Smooth muscle cell (in vitro differentiated cells): ENCODE results near the gene CTBS. TPM values are rescaled to one million over a fixed set of nuclear protein-coding genes. Genes with fewer than 3 reads are reported as not detected.

Experiments used
- DNase-seq: peaks from one replicate; lab custom pipeline; 2025; ENCODE audit not compliant: unreplicated experiment; lab: John Stamatoyannopoulos, UW
- H2AFZ ChIP-seq: fragments of 200-600 bp; sonication (generic); 2 replicates; pipeline ENCODE4 v1.6.0; 2016; ENCODE audit warnings: antibody characterized with exemption, low read depth, mild to moderate bottlenecking
- H3F3A ChIP-seq: fragments of 200-600 bp; sonication (generic); 2 replicates; pipeline ENCODE4 v1.6.0; 2017; ENCODE audit warnings: antibody characterized with exemption, low read depth
- H3K27ac ChIP-seq: fragments of 200-600 bp; sonication (generic); 2 replicates; pipeline ENCODE4 v1.5.1; 2016; ENCODE audit warnings: low read depth, mild to moderate bottlenecking
- H3K27me3 ChIP-seq: fragments of 200-600 bp; sonication (generic); 2 replicates; pipeline ENCODE4 v1.6.1; 2016; ENCODE audit warnings: low read depth, mild to moderate bottlenecking
- H3K36me3 ChIP-seq: fragments of 200-600 bp; sonication (generic); 2 replicates; pipeline ENCODE4 v1.5.1; 2016; ENCODE audit warnings: low read depth
- H3K4me1 ChIP-seq: fragments of 200-600 bp; sonication (generic); 2 replicates; pipeline ENCODE4 v1.5.1; 2016; ENCODE audit warnings: low read depth
- H3K4me2 ChIP-seq: fragments of 200-600 bp; sonication (generic); 2 replicates; pipeline ENCODE4 v1.6.0; 2016; ENCODE audit warnings: mild to moderate bottlenecking
- H3K4me3 ChIP-seq: fragments of 200-600 bp; sonication (generic); 2 replicates; pipeline ENCODE4 v1.5.1; 2016; ENCODE audit warnings: mild to moderate bottlenecking
- H3K79me2 ChIP-seq: fragments of 200-600 bp; sonication (generic); 2 replicates; pipeline ENCODE4 v1.6.0; 2016; ENCODE audit warnings: low read depth, mild to moderate bottlenecking
- H3K9ac ChIP-seq: fragments of 200-600 bp; sonication (generic); 2 replicates; pipeline ENCODE4 v1.6.0; 2016; ENCODE audit warnings: low read depth
- H3K9me3 ChIP-seq: fragments of 200-600 bp; sonication (generic); replicated peaks from 2 replicates; pipeline ENCODE4 v1.5.1; 2016; ENCODE audit warnings: low read depth
- H4K20me1 ChIP-seq: fragments of 200-600 bp; sonication (generic); 2 replicates; pipeline ENCODE4 v1.6.0; 2016; ENCODE audit warnings: low read depth
- CTCF ChIP-seq: fragments of 200-600 bp; sonication (generic); IDR thresholded peaks from 2 replicates; pipeline ENCODE4 v1.5.1; 2017; ENCODE audit warnings: borderline replicate concordance, mild to moderate bottlenecking, antibody characterized with exemption; ENCODE audit not compliant: insufficient read depth, poor library complexity, severe bottlenecking
- WGBS: methylation state at CpG from one replicate; pipeline ENCODE4 v1.1.7; 2016; ENCODE audit warnings: low lambda C conversion rate; 5-methylcytosine and 5-hydroxymethylcytosine counted together
- polyA plus RNA-seq: library from polyadenylated mRNA; unstranded; fragments of >200 nt; fragmentation: Nextera tagmentation; extraction: Ambion mirVana; gene quantifications from 2 replicates; pipeline ENCODE4 v1.2.1, GENCODE V29; 2016
- total RNA-seq: library from RNA; depleted of rRNA; stranded (reverse); fragments of >200 nt; gene quantifications from 2 replicates; pipeline ENCODE4 v1.2.3, GENCODE V29; 2014

CTBS gene
- total and polyA plus RNA-seq, 2 experiments from 2014 or later: 34.6 to 37.7 TPM

- no peak for DNase-seq
- no peak for TF ChIP-seq CTCF
- WGBS: 100% methylated on average over 1 of the region's 1 CpG
These were observed 30.9 kb upstream of the CTBS start for GRCh38 chr1:84605157-84605556.

DNA sequence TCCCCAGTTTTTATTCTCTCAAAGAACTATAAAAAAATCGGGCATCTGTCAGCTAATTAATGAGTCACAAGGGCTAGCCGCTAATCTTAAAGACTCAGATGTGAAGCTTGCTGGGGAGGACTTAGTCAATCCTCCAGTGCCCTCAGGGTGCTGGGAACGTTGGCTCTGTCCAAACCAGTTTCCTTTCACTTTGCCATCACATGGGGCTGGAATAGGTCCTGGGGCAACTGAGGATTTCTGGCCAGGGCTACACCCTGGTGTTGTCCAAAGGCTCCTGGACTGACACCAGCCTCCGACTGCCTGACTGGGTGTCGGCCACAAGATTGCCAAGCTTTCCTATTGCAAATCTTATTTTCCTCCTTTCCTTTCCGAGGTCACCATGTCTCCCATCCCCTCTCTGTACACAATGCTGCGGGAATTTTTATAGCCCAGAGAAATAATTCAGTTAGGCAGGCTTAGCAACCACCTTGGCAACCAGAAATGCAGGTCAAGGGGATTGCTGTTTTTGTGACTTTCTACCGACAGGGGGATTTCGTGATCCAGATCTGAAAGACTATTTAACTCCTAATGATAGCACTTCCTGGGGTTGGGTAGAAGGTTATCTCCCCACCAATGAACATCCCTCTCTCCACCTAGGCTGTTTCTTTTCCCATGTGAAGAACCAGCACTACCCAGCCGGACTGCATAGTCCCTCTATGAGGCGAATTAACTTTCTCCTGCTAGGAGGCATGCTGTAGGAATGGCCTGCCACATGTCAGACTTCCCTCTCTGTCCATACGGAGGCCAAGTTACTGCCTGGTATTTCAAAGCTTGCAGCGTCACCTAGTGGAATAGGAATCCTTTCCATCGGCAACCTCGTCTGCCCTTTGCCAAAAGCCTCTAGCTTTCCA lies 29.9 kb upstream of the CTBS start:
- WGBS: 47% methylated on average over 15 of the region's 15 CpGs
- peak overlapping the region; percentile 41 for H3K4me3 ChIP-seq
- H3K79me2 ChIP-seq: no peaks in the 10 kb centered on the region
- H3F3A ChIP-seq: peaks cover 20% of the 10 kb centered on the region
- peak; percentile 41 for TF ChIP-seq CTCF
- peak overlapping the region; percentile 56 for H2AFZ ChIP-seq
- peaks cover 7% of the 10 kb centered on the region for H3K4me1 ChIP-seq
- peak overlapping the region; percentile 97 for H3K27ac ChIP-seq
- H3K9ac ChIP-seq: peak overlapping the region; percentile 88
- peak overlapping the region; percentile 85 for H3K4me2 ChIP-seq
- no peaks in the 10 kb centered on the region for H3K36me3 ChIP-seq
- H4K20me1 ChIP-seq: no peaks in the 10 kb centered on the region
- H3K9me3 ChIP-seq: no peaks in the 10 kb centered on the region
- H3K27me3 ChIP-seq: no peaks in the 10 kb centered on the region
- no peak for DNase-seq

More at GRCh38 chr1:84605157-84605556, 30.9 kb upstream of the CTBS start:
- Histone ChIP-seq H3K4me2 (no peak overlapping the region), H3K4me1 (peaks cover 7% of the 10 kb centered on the region), H3K9me3 (no peaks in the 10 kb centered on the region), H3F3A (peaks cover 14% of the 10 kb centered on the region), H3K27ac (peak overlapping the region; percentile 97), H3K27me3 (no peaks in the 10 kb centered on the region), H3K4me3 (no peak overlapping the region), H3K36me3 (no peaks in the 10 kb centered on the region), H3K9ac (no peak overlapping the region), H4K20me1 (no peaks in the 10 kb centered on the region), H2AFZ (no peak overlapping the region), H3K79me2 (no peaks in the 10 kb centered on the region)

DNA sequence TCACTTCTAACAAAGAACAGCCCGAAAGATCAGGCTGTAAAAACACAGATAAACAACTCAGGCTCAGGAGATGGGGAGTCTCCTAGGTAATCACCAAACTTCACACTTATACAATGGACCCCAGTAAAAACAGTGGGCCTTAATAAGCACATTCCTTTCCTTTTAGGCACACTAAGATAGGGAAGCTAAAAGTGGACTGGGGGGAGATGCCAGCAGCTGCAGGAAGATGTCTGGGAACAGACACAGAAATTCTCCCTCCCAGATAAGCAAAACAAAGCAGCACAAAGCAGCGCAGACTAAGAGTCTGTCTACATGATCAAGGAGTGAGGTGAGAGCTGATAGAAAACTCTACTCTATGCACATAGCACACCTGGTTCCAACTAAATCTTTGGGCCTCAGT lies 29.0 kb upstream of the CTBS start:
- no peaks in the 10 kb centered on the region for H3K27me3 ChIP-seq
- peaks cover 29% of the 10 kb centered on the region for H3F3A ChIP-seq
- no peaks in the 10 kb centered on the region for H4K20me1 ChIP-seq
- 11% methylated on average over 2 of the region's 2 CpGs for WGBS
- H2AFZ ChIP-seq: no peak overlapping the region
- H3K27ac ChIP-seq: peak overlapping the region; percentile 97
- H3K9me3 ChIP-seq: no peaks in the 10 kb centered on the region
- H3K4me3 ChIP-seq: peak overlapping the region; percentile 41
- no peaks in the 10 kb centered on the region for H3K79me2 ChIP-seq
- H3K9ac ChIP-seq: peak overlapping the region; percentile 88
- no peak for TF ChIP-seq CTCF
- DNase-seq: no peak
- peak overlapping the region; percentile 85 for H3K4me2 ChIP-seq
- peaks cover 16% of the 10 kb centered on the region for H3K4me1 ChIP-seq
- no peaks in the 10 kb centered on the region for H3K36me3 ChIP-seq
